Measurements from ENCODE around the gene CHST6. TPM values are rescaled to one million over a fixed set of nuclear protein-coding genes. Genes with fewer than 3 reads are reported as not detected.
A peak's percentile ranks its signal among the peaks of the same experiment; 100 is the strongest.

The CHST6 gene
- total RNA-seq, 1 experiment from 2014 or later: 6.8 TPM

GRCh38 chr16:75462806-75463205, 32.4 kb downstream of the CHST6 start:
- Histone ChIP-seq H3K27me3 (ENCODE audit: insufficient read depth, low read depth) (no peaks in the 10 kb centered on the region), H3K9me2 (ENCODE audit: insufficient read depth) (no peaks in the 10 kb centered on the region), H3F3A (ENCODE audit: insufficient read depth, low read depth) (peaks cover 5% of the 10 kb centered on the region; the same call in 1 of the 2 replicates), H3K4me1 (replicated peaks; ENCODE audit: insufficient read depth) (peaks cover 18% of the 10 kb centered on the region), H3K79me2 (ENCODE audit: low read depth) (peaks cover 63% of the 10 kb centered on the region), H4K20me1 (ENCODE audit: insufficient read depth) (peaks cover 34% of the 10 kb centered on the region), H3K9me3 (ENCODE audit: insufficient read depth, low read depth) (no peaks in the 10 kb centered on the region), H3K4me2 (peak overlapping the region; percentile 83), H3K27ac (no peak overlapping the region), H3K36me3 (ENCODE audit: low read depth) (0 out of 2 replicates have a peak, but pooled peaks cover 6% of the 10 kb centered on the region), H2AFZ (no peak overlapping the region), H3K4me3 (peak overlapping the region; percentile 61)
- TF ChIP-seq, protein P1, sequence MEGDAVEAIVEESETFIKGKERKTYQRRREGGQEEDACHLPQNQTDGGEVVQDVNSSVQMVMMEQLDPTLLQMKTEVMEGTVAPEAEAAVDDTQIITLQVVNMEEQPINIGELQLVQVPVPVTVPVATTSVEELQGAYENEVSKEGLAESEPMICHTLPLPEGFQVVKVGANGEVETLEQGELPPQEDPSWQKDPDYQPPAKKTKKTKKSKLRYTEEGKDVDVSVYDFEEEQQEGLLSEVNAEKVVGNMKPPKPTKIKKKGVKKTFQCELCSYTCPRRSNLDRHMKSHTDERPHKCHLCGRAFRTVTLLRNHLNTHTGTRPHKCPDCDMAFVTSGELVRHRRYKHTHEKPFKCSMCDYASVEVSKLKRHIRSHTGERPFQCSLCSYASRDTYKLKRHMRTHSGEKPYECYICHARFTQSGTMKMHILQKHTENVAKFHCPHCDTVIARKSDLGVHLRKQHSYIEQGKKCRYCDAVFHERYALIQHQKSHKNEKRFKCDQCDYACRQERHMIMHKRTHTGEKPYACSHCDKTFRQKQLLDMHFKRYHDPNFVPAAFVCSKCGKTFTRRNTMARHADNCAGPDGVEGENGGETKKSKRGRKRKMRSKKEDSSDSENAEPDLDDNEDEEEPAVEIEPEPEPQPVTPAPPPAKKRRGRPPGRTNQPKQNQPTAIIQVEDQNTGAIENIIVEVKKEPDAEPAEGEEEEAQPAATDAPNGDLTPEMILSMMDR (conservative IDR thresholded peaks at IDR 0.05): no peak
- no TSS peak for BruUV-seq (replicated peaks)
- POLR2A ChIA-PET (ENCODE audit: unreplicated experiment): no interaction called here
- DNase-seq: no peak
- intact Hi-C loops (cut with micrococcal nuclease; ENCODE audit: unreplicated experiment): loop anchor here (10.0 kb wide), 1 partner anchor 268 kb away; no protein-coding TSS in a partner anchor
- CTCF ChIA-PET: no interaction called here

DNA sequence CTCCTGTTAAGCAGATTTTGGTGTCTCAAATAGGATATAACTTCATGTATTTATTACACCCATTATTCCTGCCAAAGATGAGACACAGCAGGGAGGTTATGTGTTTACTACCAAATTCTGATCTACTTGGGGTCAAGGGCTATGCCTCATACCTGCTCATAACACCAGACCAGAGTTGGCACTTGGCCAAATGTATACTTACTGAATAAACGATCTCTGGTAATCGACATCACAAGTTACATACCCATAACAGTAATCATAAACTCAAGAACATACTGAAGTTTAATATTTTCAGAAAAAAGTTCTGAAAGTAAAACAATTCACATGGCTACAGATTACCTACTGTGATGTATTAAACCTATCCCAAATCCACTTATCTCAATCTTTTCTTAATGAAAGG, 33.7 kb downstream of the CHST6 start:
- H2AFZ ChIP-seq: no peak overlapping the region
- intact Hi-C loops (cut with micrococcal nuclease; ENCODE audit: unreplicated experiment): loop anchor here (10.0 kb wide), 1 partner anchor 267 kb away; no protein-coding TSS in a partner anchor
- TF ChIP-seq, protein P1 (conservative IDR thresholded peaks at IDR 0.05): no peak
- no peak for TF ChIP-seq EZH2 (IDR thresholded peaks at IDR 0.05; ENCODE audit: low read depth)
- no peaks in the 10 kb centered on the region for H3K9me3 ChIP-seq (ENCODE audit: insufficient read depth, low read depth)
- peaks cover 75% of the 10 kb centered on the region for H3K79me2 ChIP-seq (ENCODE audit: low read depth)
- BruUV-seq (replicated peaks): no TSS peak
- no peaks in the 10 kb centered on the region for H3K27me3 ChIP-seq (ENCODE audit: insufficient read depth, low read depth)
- 0 out of 2 replicates have a peak, but pooled peaks cover 6% of the 10 kb centered on the region for H3K36me3 ChIP-seq (ENCODE audit: low read depth)
- H3K4me1 ChIP-seq (replicated peaks; ENCODE audit: insufficient read depth): peaks cover 18% of the 10 kb centered on the region
- no peak overlapping the region for H3K4me3 ChIP-seq
- H3K4me2 ChIP-seq: 0 out of 2 replicates have a peak overlapping the region, but pooled peaks have one; percentile 3
- ChIA-PET CTCF (no interaction called here), POLR2A (ENCODE audit: unreplicated experiment) (no interaction called here)
- peaks cover 5% of the 10 kb centered on the region; the same call in 1 of the 2 replicates for H3F3A ChIP-seq (ENCODE audit: insufficient read depth, low read depth)
- peaks cover 45% of the 10 kb centered on the region for H4K20me1 ChIP-seq (ENCODE audit: insufficient read depth)
- H3K27ac ChIP-seq: no peak overlapping the region
- DNase-seq: no peak
- no peaks in the 10 kb centered on the region for H3K9me2 ChIP-seq (ENCODE audit: insufficient read depth)

DNA sequence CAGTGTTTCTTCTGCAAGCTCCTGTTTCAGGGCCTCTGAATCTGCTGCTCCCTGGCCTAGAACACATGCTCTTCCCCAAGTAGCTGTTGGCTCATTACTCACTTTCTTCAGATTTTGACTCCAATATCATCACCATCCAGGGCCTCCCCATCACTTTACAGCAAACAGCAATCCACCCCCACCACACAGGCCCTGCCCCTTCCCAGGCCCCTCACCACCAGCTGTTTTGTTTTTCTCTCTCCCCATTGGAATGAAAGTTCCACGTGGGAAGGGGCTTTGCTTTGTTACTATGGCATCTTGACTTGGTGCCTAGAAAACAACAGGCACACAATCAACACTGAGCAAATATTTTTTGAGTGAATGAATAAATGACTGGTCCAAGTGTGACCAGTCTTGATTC, 34.8 kb downstream of the CHST6 start:
- POLR2A ChIA-PET (ENCODE audit: unreplicated experiment): no interaction called here

More for the DNA sequence above, 34.8 kb downstream of the CHST6 start:
- intact Hi-C loops (cut with micrococcal nuclease; ENCODE audit: unreplicated experiment): loop anchor here (10.0 kb wide), 1 partner anchor 266 kb away; no protein-coding TSS in a partner anchor
- DNase-seq: no peak
- CTCF ChIA-PET: no interaction called here
- Histone ChIP-seq H3K4me2 (no peak overlapping the region), H2AFZ (no peak overlapping the region), H3K4me3 (no peak overlapping the region), H3K9me2 (ENCODE audit: insufficient read depth) (no peaks in the 10 kb centered on the region), H3K4me1 (replicated peaks; ENCODE audit: insufficient read depth) (peaks cover 18% of the 10 kb centered on the region), H3K36me3 (ENCODE audit: low read depth) (0 out of 2 replicates have a peak, but pooled peaks cover 6% of the 10 kb centered on the region), H3K79me2 (ENCODE audit: low read depth) (peaks cover 84% of the 10 kb centered on the region), H4K20me1 (ENCODE audit: insufficient read depth) (peaks cover 51% of the 10 kb centered on the region), H3K9me3 (ENCODE audit: insufficient read depth, low read depth) (no peaks in the 10 kb centered on the region), H3K27ac (no peak overlapping the region), H3F3A (ENCODE audit: insufficient read depth, low read depth) (peaks cover 5% of the 10 kb centered on the region; the same call in 1 of the 2 replicates), H3K27me3 (ENCODE audit: insufficient read depth, low read depth) (no peaks in the 10 kb centered on the region)
- no peak for TF ChIP-seq EZH2 (IDR thresholded peaks at IDR 0.05; ENCODE audit: low read depth)
- TF ChIP-seq, protein P1 (conservative IDR thresholded peaks at IDR 0.05): no peak
- BruUV-seq (replicated peaks): no TSS peak

Measured in PC-9 (cell line).